ENCODE measurements around the gene APLF.

GRCh38 chr2:68569604-68570003 lies 102.2 kb downstream of the APLF start:
- TF ChIP-seq, protein P1, sequence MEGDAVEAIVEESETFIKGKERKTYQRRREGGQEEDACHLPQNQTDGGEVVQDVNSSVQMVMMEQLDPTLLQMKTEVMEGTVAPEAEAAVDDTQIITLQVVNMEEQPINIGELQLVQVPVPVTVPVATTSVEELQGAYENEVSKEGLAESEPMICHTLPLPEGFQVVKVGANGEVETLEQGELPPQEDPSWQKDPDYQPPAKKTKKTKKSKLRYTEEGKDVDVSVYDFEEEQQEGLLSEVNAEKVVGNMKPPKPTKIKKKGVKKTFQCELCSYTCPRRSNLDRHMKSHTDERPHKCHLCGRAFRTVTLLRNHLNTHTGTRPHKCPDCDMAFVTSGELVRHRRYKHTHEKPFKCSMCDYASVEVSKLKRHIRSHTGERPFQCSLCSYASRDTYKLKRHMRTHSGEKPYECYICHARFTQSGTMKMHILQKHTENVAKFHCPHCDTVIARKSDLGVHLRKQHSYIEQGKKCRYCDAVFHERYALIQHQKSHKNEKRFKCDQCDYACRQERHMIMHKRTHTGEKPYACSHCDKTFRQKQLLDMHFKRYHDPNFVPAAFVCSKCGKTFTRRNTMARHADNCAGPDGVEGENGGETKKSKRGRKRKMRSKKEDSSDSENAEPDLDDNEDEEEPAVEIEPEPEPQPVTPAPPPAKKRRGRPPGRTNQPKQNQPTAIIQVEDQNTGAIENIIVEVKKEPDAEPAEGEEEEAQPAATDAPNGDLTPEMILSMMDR (conservative IDR thresholded peaks at IDR 0.05; ENCODE audit: low read length) = no peak
- no peak for TF ChIP-seq EZH2phosphoT487 (IDR thresholded peaks at IDR 0.05; ENCODE audit: borderline replicate concordance, low read depth, low read length)

Measured in OCI-LY7 (cell line).